ENCODE data around the gene VAV2. TPM values are rescaled to one million over a fixed set of nuclear protein-coding genes. Genes with fewer than 3 reads are reported as not detected.

Gene VAV2
- total RNA-seq, 1 experiment from 2014 or later = 9.7 TPM

- no peaks in the 10 kb centered on the region for H3K79me2 ChIP-seq (ENCODE audit: low read length)
- peaks cover 4% of the 10 kb centered on the region for H3K4me1 ChIP-seq (ENCODE audit: insufficient read depth, low read length)
- H3K27me3 ChIP-seq (ENCODE audit: low read length) = no peaks in the 10 kb centered on the region
- no peaks in the 10 kb centered on the region for H3K9me3 ChIP-seq (ENCODE audit: low read length)
- ChIA-PET POLR2A (ENCODE audit: unreplicated experiment) (no interaction called here), CTCF (no interaction called here)
- H3F3A ChIP-seq (ENCODE audit: low read length, unreplicated experiment) = no peaks in the 10 kb centered on the region
- no peaks in the 10 kb centered on the region; the same call in 1 of the 2 replicates for H3K36me3 ChIP-seq (ENCODE audit: low read depth, low read length)
- H3K9ac ChIP-seq (ENCODE audit: low read length) = no peak overlapping the region
- no TSS peak for BruUV-seq (replicated peaks)
- no peak overlapping the region for H3K4me3 ChIP-seq (ENCODE audit: low read length)
- H3K9me2 ChIP-seq (replicated peaks; ENCODE audit: low read length) = no peaks in the 10 kb centered on the region
- intact Hi-C loops (cut with micrococcal nuclease) = no loop called here
- no peak overlapping the region for H3K27ac ChIP-seq (ENCODE audit: low read length)
- H4K20me1 ChIP-seq (ENCODE audit: low read length) = no peaks in the 10 kb centered on the region
- DNase-seq = no peak
- H2AFZ ChIP-seq (ENCODE audit: low read length) = no peak overlapping the region
- no peak for ATAC-seq
- H3K4me2 ChIP-seq (ENCODE audit: low read length) = no peak overlapping the region
- TF ChIP-seq EZH2 (IDR thresholded peaks at IDR 0.05; ENCODE audit: low read length, unreplicated experiment) = no peak
- TF ChIP-seq EZH2phosphoT487 (IDR thresholded peaks at IDR 0.05; ENCODE audit: borderline replicate concordance, low read length) = no peak
- TF ChIP-seq CTCF (conservative IDR thresholded peaks at IDR 0.05; ENCODE audit: low read depth, low read length) = no peak
These were observed 37.4 kb upstream of the VAV2 start for GRCh38 chr9:134029248-134030226.

GRCh38 chr9:134028575-134029247 lies 36.6 kb upstream of the VAV2 start:
- TF ChIP-seq CTCF (conservative IDR thresholded peaks at IDR 0.05; ENCODE audit: low read depth, low read length) = no peak
- TF ChIP-seq EZH2 (IDR thresholded peaks at IDR 0.05; ENCODE audit: low read length, unreplicated experiment) = no peak
- TF ChIP-seq EZH2phosphoT487 (IDR thresholded peaks at IDR 0.05; ENCODE audit: borderline replicate concordance, low read length) = no peak
- Histone ChIP-seq H3K27me3 (ENCODE audit: low read length) (no peaks in the 10 kb centered on the region), H3K4me3 (ENCODE audit: low read length) (no peak overlapping the region), H3F3A (ENCODE audit: low read length, unreplicated experiment) (no peaks in the 10 kb centered on the region), H3K9me2 (replicated peaks; ENCODE audit: low read length) (no peaks in the 10 kb centered on the region), H2AFZ (ENCODE audit: low read length) (no peak overlapping the region), H3K9ac (ENCODE audit: low read length) (no peak overlapping the region), H3K36me3 (ENCODE audit: low read depth, low read length) (no peaks in the 10 kb centered on the region; the same call in 1 of the 2 replicates), H3K9me3 (ENCODE audit: low read length) (no peaks in the 10 kb centered on the region), H3K4me2 (ENCODE audit: low read length) (no peak overlapping the region), H4K20me1 (ENCODE audit: low read length) (no peaks in the 10 kb centered on the region), H3K79me2 (ENCODE audit: low read length) (no peaks in the 10 kb centered on the region), H3K4me1 (ENCODE audit: insufficient read depth, low read length) (peaks cover 4% of the 10 kb centered on the region), H3K27ac (ENCODE audit: low read length) (no peak overlapping the region)
- ATAC-seq (no peak), DNase-seq (no peak)
- intact Hi-C loops (cut with micrococcal nuclease) = no loop called here
- ChIA-PET CTCF (no interaction called here), POLR2A (ENCODE audit: unreplicated experiment) (no interaction called here)
- BruUV-seq (replicated peaks) = no TSS peak
